GM21737 (cell line): ENCODE measurements around the gene RETREG2.

Experiments
- ATAC-seq: cut with Tn5 transposase; IDR thresholded peaks from one replicate; pipeline ENCODE4 v1.9.1; 2021; ENCODE audit warnings: mild to moderate bottlenecking, moderate library complexity; ENCODE audit not compliant: unreplicated experiment

The RETREG2 gene, protein sequence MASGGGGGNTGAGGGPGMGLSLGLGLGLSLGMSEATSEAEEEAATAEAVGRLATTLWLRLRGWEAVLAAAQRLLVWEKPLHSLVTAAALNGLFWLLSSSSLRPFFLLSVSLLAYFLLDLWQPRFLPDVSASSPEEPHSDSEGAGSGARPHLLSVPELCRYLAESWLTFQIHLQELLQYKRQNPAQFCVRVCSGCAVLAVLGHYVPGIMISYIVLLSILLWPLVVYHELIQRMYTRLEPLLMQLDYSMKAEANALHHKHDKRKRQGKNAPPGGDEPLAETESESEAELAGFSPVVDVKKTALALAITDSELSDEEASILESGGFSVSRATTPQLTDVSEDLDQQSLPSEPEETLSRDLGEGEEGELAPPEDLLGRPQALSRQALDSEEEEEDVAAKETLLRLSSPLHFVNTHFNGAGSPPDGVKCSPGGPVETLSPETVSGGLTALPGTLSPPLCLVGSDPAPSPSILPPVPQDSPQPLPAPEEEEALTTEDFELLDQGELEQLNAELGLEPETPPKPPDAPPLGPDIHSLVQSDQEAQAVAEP

DNA sequence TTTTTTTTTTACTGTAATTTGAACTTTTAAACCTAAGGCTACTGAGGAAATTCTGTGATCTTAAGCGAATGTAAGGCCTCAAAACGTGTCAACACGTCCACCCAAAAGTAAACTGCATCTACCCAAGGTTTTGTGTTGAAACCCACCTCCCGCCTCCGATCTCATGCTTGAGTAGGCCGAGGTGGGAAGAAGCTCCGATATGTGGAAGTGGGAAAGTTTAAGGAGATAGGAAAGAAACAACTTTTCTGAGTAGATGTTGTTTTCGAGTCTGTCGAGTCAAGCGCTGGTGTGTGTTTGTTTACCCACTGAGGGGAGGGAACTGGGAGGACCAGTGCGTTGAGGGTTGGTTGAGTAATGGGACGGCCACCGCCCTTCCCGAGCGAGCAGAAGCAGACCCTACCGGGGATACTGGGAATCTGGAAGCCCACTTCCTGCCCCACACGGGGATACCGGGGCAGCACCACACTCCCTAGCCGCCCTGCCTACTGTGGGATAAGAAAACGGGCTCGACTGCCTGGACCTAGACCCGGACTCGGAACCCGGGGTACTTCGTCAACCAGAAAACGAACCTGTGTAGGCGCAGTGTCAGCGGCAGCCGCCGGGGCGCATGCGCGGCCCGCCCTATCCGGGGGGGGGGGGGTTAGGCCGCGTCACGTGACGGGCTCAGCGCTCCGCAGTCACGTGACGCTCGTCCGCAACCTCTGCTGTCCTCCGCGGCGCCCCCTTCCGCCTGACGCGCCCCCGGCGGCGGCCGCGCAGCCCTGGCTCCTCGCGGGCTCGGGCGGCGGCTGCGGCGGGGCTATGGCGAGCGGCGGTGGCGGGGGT lies at the start of gene RETREG2:
Gene RETREG2, plus strand, starts transcription at position 724 of the 825 bp plus-strand sequence. Its CDS starts 78 bp downstream, at position 802.
- peak; percentile 39 for ATAC-seq

DNA sequence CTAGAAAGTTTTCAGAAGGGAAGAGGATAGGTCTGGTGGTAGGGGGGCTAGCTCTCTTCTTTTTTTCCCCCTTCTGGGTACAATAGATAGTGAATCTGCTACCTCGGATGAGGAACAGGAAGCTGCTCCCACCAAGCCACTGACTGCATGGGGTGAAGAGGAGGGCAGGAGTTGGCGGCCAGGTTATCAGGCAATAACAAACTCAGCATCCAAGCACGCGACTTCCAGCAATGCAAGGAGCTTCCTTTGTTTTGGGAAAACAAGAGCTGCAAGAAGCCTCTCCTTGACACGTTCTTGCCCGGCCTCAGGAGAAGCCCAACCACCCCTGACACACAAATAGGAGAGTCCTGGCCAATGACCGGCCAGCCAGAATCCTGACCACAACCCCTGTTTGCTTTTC lies 49.7 kb upstream of the RETREG2 start:
- no peak for ATAC-seq

DNA sequence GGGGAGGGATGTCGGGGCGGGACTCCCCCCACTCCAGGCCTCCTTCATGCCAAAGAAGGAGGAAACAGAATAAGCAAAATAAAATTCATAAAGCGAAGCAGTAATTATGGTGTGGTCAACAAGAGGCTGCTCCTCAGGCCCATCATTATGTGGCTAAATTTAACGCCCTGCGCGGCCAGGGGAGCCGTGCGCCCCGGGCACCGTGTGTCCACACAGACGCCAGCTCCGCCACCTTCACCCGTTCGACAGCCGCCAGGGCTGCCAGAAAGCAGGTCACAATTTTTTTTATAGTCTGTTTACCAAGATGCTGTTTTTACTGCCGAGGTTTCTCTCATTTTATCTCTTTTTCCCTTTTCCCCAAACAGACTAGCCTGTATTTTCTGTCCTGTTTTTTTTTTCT lies 48.5 kb upstream of the RETREG2 start:
- no peak for ATAC-seq

DNA sequence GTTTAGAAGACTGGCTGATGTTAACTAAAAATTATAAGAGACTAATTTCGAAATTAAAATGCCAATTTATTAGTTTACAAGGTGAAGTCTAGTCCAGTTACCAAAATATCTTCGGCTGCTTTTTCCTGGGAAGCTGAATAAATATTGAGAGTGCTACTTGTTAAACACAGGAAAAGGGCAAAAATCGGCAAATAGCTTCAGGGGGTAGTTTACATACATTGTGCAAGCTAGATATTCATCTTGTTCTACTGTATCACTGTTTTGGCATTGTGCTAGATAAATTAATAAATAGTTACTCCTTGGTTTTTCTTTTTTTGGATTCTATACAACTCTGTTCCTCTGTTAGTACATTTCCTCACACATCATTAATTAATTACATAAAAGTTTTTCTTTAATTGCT lies 46.7 kb upstream of the RETREG2 start:
- ATAC-seq, result no peak

DNA sequence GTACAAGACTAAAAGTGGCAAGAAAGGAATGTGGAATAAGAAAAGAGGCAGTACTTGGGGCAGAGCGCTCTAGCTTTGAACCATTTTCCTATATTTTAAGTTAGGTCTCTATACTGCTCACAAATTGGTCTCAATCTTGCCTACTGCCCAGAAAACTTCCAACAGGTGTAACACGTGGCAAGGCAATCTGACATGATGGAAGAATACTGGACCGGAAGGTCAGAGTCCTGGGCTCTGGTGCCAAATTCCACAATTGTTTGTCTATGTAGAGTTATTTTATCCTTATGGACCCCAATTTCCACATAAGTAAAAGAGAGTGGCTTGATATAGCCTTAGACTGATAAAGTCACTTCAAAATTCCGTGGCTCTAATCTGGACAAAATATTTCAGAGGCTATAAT lies 46.3 kb upstream of the RETREG2 start:
- no peak for ATAC-seq

DNA sequence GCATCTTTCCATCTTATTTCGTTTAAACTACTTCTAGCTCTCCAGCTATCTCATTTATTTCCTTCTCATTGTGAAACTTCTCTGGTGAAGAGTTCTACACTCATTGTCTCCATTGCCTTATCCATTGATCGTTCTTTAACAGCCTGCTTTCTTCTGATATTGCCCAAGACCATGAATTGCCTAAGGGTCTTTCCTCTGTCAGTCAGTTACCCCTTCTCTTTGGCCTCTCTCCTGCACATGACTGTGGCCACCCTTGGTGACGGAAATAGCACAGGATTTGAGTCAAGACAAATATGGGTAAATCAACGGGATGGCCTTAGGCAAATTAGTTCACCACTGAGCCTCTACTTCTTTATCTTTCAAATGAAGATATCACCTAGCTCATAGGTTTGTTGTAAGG lies 44.1 kb upstream of the RETREG2 start:
- ATAC-seq, result no peak

DNA sequence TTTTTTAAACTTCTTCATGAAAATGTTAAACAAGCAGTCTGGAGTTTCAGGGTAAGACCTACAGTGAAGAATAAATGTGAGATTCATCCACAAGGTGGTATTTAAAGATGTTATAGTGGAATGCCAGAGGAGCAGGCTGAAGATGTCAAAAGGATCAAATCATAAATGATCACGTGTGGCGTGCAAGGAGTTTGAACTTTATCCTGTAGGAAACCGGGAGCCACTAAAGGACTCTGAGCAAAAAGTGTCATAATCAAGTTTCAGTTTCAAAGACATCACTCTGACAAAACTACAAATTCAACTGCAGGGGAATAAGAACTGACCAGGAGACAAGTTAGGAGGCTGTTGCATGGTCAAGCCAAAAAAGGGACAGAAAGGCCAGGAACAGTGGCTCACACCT lies 37.4 kb upstream of the RETREG2 start:
- no peak for ATAC-seq

DNA sequence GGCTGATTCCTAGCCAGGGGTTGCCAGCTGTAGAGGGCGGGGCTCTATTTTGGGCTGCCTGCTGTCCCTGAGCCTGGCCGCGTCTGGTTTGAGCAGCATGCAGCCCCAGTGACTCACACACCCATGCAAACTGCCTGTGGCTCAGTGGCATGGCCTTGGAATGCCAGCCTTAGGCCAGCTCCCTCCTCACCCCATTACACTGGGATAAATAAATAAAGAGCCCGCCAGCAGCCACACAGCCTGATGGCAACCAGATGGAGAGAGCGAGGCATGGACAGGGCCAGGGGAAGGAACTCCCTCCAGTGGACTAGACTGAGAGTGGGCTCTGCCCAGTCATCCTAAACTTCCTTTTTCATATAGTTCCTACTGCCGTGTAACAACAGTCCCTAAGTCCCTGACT lies 35.7 kb upstream of the RETREG2 start:
- ATAC-seq, result no peak

DNA sequence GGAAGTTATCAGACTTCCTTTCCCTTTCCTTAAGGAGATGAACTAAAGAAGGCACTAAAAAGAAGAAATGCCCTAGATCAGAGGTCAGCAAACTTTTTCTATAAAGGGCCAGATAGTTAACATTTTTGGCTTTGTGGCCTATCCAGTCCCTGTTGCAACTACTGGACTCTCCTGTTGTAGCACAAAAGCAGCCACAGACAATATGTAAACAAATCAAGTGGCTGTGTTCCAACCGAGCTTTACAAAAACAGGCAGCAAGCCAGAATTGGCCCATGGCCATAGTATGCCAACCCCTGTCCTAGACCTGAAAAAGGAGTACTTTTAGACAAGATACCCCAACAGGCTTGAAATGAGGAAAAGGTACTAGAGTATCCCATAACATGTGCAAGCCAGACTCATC lies 28.4 kb upstream of the RETREG2 start:
- no peak for ATAC-seq

DNA sequence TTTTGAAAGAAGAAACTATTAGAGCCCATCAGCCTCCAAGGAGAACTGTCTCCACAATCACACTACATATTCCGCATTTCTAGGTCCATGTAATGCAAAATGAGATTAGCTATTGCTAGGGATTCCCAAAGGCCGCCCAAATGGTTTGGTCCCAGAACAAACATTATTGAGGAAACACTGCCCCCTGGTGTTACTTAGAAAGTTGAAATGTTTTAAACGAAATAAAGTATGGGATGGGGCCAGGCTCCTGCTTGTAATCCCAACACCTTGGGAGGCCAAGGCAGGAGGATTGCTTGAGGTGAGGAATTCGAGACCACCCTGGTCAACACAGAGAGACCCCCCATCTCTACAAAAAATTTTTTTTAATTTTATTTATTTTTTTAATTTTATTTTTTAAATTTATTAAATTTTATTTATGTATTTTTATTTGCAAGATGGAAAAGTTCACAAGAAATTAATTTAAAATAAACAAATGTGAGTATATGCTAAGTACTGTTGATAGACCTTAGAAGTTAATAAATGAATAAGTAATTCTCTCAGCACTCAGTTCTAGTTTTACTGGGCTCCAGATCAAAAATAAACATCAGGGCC lies 22.9 kb upstream of the RETREG2 start:
- ATAC-seq, result no peak

DNA sequence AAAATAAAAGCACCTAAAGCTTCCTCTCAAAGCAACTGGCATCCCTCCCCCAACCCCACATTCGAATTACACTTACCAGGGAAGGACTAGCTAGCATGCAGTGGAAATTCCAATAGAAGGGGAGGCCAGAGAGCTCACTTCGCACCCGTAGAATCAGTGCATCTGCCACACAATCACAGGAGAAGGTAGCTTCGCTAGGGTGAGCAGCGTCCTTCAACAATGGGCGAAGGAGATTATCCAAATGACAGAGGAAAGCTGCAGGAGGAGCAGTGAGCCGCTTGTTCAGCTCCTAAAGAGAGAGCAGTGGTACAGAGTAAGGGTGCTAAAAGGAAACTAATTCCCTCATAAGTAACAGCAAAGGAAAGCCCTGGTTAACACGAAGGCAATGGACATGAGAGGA lies 20.7 kb upstream of the RETREG2 start:
- ATAC-seq, result no peak

DNA sequence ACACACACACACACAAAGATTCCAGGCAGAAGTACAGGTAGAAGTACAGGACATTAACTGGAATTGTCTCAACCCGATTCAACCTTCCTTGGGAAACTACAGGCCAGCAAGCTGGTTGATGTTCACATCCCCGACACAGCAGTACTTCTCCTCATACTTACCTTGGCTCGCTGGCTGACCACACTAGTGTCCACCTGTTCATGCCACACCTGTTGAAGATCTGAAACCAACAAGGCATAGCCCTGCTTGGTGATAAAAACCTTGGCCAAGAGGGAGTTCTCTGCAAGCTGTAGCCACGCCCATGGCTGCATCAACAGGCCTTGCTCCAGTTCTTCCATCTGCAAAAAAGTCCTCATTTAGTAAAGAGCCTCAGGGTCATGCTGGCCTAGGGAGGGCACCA lies 20.1 kb upstream of the RETREG2 start:
- ATAC-seq, result no peak

DNA sequence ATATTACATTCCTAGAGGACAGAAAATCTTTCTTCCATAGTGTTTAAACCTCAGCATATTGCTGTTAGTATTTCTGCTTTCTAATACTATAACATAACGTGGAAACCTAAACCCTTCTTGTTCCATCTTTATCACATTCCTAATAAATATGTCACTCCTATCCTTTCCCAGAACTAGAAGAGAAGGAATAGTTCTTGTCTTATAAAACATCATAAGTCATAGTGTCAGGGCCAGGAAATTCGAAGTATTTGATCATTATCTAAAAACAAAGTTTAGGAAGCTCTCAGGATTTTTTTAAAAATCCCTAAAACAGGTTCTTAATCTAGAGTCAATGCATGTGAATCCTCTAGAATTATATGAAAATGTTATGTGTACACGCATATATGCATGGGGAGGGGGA lies 19.5 kb upstream of the RETREG2 start:
- ATAC-seq, result no peak

DNA sequence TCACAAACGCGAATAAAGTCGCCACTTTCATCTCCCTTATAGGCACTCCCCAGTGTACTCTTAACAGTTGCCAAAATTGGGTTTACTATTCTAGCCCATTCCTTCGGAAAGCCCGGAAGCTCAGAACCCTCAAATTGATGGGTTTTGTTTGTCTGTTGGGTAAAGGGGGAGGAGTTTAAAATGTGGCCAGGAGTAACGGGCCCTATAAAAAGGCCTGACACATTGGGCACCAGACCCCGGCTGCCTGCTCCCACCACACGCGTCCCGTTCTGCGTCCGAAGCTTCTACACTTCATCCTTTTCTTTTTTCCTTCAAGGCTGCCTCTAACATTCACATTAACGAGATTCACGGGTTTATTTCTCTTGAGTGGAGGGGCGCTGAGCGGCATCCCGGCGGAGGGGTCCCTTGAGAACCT lies 18.3 kb upstream of the RETREG2 start:
- ATAC-seq, result no peak

DNA sequence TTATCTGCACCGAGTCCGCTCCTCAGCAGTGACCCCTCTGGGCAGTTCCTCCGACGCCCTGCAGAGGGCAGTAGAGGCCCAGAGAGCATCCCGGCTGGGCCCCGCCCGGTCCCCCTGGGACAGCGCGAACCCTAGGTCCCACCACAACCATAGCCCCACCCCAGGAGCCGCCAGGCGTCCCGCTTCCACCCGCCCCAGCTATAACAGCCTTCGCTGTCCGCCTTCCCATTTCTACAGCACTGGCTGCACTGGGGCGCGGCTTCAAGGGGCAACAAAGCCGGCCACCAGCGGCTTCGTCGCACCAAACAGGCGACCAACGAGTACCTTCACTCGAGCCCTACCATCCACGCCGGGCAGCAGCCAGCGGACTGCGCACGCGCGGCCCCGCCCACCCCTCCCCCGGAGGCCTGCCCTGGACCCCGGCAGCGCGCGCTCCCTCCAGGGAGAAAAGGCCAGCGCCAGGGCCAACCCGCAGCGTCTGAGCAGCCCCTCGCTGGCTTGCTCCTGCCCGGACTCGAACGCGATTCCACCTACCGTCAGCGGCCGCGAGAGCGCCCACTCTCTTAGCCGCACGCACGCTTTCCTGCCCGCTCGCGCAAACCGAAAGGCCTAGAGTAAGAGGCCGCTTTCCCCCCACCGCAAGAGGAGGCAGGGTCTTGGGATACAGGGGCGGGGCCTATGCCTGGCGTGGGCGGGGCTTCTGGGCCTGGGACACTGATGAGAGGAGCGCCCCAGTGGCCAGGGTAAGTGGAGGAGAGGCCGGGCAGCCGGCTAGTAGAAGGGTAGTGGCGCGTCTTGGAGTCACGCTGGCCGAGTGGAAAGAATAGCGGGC lies 17.7 kb upstream of the RETREG2 start, which contains the start of gene NHEJ1:
Gene NHEJ1, minus strand, starts transcription at position 630 of the 832 bp plus-strand sequence. CDS start 2,453 bp downstream, outside the sequence.
- peak; percentile 84 for ATAC-seq

DNA sequence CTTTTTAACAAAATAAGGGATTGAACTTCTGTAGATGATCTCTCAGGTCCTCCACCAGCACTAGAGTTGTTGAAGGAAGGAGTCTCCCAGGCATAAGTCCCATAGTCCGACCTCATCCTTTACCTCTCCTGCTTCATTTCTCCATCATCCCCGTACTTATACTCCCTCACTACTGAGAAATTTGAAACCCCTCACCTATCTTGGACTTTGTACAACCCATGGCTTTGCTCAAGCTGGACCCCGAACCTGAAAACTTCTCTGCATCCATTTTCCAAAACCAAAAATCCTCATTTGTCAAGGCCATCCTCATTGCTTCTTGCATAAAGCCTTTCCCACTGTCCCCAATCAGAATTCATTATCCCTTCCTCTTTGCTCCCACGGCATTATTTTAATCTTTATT lies 17.0 kb upstream of the RETREG2 start:
- no peak for ATAC-seq

DNA sequence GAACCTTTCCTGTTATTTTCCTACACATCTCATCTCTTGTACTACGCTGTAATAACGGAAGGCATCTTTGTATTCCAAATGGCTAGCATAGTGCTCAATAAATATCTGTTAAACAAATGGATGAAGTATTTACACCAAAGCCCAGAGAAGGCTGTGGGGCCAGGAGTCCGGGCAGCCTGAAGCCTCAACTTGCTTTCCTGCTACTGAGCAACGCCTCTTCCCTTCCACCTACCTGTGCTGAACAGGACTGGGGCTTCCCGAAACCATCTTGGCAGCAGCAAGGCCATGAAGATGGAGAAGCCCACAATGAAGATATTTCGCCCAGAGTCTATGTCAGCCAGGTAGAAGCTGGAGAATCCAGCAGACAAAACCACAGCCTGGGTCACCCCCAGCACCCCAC lies 14.9 kb upstream of the RETREG2 start:
- ATAC-seq, result no peak

DNA sequence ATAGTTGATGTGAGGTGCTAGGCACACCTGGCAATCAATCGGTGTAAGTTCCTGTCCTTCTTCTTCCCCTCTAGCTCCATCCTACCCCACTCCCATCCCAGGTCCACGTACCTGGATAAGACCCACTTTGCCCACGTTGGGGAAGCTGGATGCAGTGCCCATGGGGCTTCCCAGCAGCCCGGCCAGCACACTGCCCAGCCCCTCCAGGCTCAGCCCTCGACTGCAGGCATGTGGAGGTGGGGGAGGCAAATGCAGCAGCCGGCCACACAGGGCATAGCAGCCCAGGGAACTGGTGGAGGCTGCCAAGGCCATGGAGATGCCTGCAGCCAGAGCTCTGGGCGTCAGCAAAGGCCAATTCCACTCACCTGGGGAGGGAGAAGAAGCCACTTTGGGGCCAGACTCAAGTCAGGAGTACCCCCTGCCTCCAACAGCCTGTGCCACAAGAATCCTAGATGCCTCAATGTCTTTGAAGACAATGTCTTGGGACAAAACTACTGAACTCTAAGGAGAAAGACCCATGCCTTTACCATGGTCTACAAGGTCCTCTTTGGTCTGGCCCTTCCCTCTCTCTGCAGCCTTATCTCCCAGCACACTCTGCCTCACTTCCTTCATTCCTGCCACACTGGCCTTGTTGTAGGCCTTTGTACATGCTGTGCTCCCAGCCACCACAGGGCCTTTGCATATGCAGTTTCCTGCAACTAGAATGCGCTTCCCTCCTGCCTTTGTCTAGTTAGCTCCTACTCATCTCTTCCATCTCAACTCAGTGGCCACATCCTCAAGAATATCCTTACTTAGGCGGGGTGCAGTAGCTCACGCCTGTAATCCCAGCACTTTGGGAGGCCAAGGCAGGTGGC lies 12.8 kb upstream of the RETREG2 start:
- no peak for ATAC-seq

DNA sequence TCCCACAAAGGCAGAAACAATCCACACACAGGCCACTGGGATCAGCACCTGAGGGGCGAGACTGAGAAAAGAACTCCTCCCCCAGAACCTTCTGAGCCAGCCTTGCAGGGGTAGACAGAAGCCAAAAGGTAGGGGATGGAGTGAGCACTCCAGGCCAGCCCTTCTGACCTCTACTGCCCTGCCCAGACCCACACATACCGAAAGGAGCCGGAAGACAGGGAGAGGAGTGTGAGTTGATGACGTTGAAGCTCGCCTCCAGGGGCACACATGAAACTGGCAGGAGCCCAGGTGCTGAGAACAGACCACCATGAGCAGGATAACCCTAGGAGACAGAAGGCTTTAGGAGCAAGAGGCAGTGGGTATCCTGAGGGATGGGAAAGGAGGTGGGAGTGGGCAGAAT lies 10.1 kb upstream of the RETREG2 start:
- no peak for ATAC-seq

DNA sequence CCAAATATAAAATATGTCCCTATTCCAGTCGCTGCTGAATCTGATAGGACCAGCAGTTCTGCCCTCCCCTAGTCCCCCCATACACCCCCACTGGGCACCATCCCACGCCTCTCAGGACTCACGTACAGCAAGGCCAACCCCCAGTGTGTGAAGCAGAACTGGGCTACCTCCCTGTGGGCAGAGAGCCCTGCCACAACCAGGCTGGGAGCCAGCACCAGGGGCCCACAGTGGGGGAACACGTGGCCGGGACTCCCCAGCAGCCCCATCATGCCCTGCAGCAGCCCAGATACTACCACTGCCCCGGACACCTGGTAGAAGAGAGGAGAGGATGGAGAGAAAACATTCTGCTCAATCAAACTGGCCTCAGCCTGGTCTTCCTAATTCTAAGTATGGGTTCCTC lies 9.5 kb upstream of the RETREG2 start:
- ATAC-seq, result no peak
